Mucosa of stomach (tissue), 1 donor: ENCODE data around the gene RP9.

ENCODE experiments used
- H3K27me3 ChIP-seq: one replicate; pipeline ENCODE4 v1.7.0; 2013; ENCODE audit warnings: mild to moderate bottlenecking, low read length; ENCODE audit not compliant: control insufficient read depth, insufficient read depth
- H3K36me3 ChIP-seq: one replicate; pipeline ENCODE4 v1.7.0; 2013; ENCODE audit warnings: low read length; ENCODE audit not compliant: control insufficient read depth, insufficient read depth
- H3K4me1 ChIP-seq: one replicate; pipeline ENCODE4 v1.7.0; 2013; ENCODE audit warnings: mild to moderate bottlenecking, low read length; ENCODE audit not compliant: control insufficient read depth, insufficient read depth
- H3K4me3 ChIP-seq: one replicate; pipeline ENCODE4 v1.7.0; 2013; ENCODE audit warnings: low read length
- H3K9ac ChIP-seq: one replicate; pipeline ENCODE4 v1.7.0; 2013; ENCODE audit warnings: mild to moderate bottlenecking, low read length, moderate library complexity
- H3K9me3 ChIP-seq: one replicate; pipeline ENCODE4 v1.7.0; 2013; ENCODE audit warnings: mild to moderate bottlenecking, low read length, moderate library complexity; ENCODE audit not compliant: control insufficient read depth
- donor health status: Pancreatic carcinoma.

RP9 gene, protein sequence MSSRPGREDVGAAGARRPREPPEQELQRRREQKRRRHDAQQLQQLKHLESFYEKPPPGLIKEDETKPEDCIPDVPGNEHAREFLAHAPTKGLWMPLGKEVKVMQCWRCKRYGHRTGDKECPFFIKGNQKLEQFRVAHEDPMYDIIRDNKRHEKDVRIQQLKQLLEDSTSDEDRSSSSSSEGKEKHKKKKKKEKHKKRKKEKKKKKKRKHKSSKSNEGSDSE

DNA sequence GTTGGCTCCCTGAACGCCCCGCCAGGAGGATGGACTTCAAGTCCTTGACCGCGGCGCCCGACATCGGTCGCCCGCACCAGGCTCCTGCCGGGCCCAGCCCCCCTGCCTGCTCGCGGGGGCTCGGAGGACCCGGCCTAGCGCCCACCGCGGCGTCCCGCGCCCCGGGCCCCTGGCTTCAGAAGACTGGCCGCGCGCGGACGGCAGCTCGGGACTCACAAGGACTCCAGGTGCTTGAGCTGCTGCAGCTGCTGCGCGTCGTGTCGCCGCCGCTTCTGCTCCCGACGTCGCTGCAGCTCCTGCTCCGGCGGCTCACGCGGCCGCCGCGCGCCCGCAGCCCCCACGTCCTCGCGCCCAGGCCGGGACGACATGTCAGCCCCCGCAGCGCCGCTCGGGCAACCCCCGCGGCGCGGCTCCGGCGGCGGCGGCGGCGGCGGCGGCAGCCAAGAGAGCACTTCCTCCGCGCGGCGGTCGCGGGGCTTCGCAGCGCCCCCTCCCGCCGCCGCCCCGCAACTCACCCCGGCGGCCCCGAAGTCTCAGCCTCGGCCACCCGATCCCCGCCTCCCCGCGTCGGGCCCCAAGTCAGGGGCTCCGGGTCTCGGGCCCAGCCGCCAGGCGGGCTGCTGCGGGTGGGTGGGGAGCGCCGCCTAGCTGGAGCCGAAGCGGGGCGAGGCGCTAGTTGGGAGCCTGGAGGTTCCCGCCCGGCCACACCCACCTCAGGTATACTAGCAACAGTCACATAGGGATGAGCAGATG is at the start of gene RP9:
Gene RP9 (minus strand): TSS at position 400 of the 753 bp plus-strand sequence. CDS start 32 bp downstream, at position 368.
- H3K27me3 ChIP-seq, result no peaks in the 10 kb centered on the region
- H3K9me3 ChIP-seq, result no peaks in the 10 kb centered on the region
- H3K4me3 ChIP-seq, result peak within 1 kb of the TSS; percentile 69
- peaks cover 14% of the 10 kb centered on the region for H3K4me1 ChIP-seq
- H3K9ac ChIP-seq, result peak within 1 kb of the TSS; percentile 80
- no peaks in the 10 kb centered on the region for H3K36me3 ChIP-seq

DNA sequence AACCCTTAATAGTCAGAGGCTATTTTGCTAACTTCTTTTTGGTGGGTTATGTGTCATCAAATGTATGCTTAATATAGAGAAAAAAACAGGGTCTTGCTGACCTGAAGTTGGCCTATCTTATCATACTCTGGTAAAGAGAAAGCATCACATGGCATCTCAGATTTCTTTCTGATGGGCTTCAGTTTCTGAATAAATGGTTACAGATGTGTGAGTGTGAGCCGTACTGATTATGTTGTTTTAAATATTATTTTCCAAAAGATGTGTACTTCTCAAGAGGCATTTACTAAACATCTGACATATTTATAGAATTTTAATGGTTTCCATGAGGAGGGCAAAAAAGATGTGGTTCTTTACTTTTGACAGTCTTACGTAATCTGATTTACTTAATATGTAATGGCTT is 48.6 kb upstream of the RP9 start:
- no peaks in the 10 kb centered on the region for H3K4me1 ChIP-seq
- H3K9me3 ChIP-seq, result no peaks in the 10 kb centered on the region
- H3K9ac ChIP-seq, result no peak overlapping the region
- H3K4me3 ChIP-seq, result no peak overlapping the region
- no peaks in the 10 kb centered on the region for H3K27me3 ChIP-seq
- no peaks in the 10 kb centered on the region for H3K36me3 ChIP-seq

DNA sequence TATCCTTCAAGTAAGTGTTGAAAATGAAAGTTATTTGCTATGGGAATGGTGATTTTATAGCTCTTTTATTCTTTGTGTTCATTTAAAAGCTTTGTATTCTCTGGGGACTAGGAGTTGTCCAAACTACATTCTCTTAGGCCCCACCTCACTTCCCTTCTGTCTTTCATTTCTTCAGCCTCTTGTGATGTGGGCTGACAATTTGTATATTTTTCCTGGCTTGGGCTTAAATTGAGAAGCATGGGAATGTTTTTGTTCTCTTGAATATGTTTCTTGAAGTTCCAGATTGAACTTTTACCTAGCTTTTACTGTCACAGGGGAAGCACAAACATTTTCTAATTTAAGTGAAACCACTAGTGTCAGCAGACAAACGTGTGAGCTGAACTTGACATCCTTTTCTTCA is 48.1 kb upstream of the RP9 start:
- no peaks in the 10 kb centered on the region for H3K9me3 ChIP-seq

DNA sequence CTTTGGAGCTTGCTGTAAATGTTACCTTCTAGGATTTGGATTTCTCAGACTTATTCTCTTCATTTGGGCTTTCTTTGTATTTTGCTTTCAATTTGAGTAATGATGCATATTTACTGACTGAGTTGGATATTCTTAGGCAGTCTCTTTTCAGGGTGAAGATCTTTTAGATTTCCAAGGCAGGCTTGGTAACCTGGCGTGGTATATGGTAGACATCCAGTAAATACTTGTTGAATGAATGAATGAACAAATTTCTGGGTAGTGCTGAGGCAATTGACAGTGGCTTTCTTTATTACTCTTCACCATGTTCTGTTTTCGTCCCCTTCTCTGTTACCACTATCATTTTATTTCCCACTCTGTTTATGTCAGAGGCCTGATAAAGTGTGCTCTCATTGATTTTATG is 47.2 kb upstream of the RP9 start:
- H3K36me3 ChIP-seq, result no peaks in the 10 kb centered on the region
- H3K4me1 ChIP-seq, result no peaks in the 10 kb centered on the region
- H3K4me3 ChIP-seq, result no peak overlapping the region
- H3K9me3 ChIP-seq, result no peaks in the 10 kb centered on the region
- H3K9ac ChIP-seq, result no peak overlapping the region
- H3K27me3 ChIP-seq, result no peaks in the 10 kb centered on the region

More for the DNA sequence above, 48.1 kb upstream of the RP9 start:
- H3K4me1 ChIP-seq, result no peaks in the 10 kb centered on the region
- no peak overlapping the region for H3K9ac ChIP-seq
- H3K36me3 ChIP-seq, result no peaks in the 10 kb centered on the region
- no peak overlapping the region for H3K4me3 ChIP-seq
- no peaks in the 10 kb centered on the region for H3K27me3 ChIP-seq

DNA sequence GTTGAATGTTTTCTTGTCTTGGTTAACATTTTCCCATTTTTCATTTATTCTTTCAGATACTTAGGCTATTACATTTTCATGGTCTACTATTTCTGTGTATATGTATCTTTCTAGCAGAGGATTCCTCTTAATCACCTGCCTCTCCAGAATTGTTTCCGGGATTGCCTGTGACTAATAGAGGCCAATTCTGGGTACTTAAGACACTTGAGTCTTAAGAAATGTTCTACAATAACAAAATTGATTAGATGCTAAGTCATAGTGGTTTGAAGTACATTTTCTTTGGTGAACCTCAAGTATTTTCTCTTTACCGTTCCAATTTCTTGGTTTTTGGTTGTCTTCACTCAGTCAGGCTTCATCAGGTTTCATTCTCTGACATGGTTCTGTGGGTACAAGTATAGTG is 46.6 kb upstream of the RP9 start:
- no peak overlapping the region for H3K9ac ChIP-seq
- H3K9me3 ChIP-seq, result no peaks in the 10 kb centered on the region
- no peaks in the 10 kb centered on the region for H3K36me3 ChIP-seq
- H3K4me3 ChIP-seq, result no peak overlapping the region
- no peaks in the 10 kb centered on the region for H3K27me3 ChIP-seq
- no peaks in the 10 kb centered on the region for H3K4me1 ChIP-seq

DNA sequence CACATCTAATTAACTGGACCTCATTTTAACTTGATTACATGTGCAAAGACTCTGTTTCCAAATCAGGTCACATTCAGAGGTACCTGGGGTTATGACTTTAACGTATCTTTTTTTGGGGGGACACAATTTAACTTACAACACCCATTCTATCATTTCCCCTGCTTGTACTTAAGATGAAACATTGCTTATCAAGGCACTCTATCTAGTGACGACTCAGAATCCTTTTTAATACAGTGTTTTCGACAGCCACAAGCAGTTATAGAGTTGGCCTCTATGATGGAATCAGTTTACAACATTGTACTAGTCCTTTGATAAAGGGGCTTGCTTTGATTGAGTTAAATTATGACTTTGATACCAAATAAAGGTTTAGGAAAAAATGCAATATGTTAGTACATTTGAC is 42.9 kb upstream of the RP9 start:
- H3K27me3 ChIP-seq, result no peaks in the 10 kb centered on the region
- H3K9ac ChIP-seq, result no peak overlapping the region
- no peaks in the 10 kb centered on the region for H3K36me3 ChIP-seq
- H3K4me1 ChIP-seq, result no peaks in the 10 kb centered on the region
- H3K4me3 ChIP-seq, result no peak overlapping the region
- no peaks in the 10 kb centered on the region for H3K9me3 ChIP-seq

DNA sequence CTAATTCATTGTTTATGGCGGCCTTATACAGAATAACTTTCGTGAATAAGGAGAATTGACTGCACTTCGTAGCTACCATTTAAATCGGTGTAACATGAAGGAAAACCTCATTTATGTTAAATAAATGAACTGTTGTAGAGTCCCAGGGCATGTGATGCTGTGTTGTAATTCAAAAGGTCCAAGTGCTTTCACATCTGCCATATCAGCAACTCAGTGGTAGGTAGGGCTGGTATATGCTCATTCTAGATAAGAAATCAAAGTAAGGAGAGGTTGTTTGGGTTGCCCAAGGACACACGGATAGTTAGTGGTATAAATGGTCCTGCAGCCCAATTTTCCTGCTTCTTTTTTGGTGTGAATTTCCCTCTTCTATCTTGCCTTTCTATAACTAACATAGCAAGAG is 36.0 kb upstream of the RP9 start:
- Histone ChIP-seq H3K9me3 (no peaks in the 10 kb centered on the region), H3K9ac (no peak overlapping the region), H3K4me1 (no peaks in the 10 kb centered on the region), H3K27me3 (no peaks in the 10 kb centered on the region), H3K4me3 (no peak overlapping the region), H3K36me3 (no peaks in the 10 kb centered on the region)

DNA sequence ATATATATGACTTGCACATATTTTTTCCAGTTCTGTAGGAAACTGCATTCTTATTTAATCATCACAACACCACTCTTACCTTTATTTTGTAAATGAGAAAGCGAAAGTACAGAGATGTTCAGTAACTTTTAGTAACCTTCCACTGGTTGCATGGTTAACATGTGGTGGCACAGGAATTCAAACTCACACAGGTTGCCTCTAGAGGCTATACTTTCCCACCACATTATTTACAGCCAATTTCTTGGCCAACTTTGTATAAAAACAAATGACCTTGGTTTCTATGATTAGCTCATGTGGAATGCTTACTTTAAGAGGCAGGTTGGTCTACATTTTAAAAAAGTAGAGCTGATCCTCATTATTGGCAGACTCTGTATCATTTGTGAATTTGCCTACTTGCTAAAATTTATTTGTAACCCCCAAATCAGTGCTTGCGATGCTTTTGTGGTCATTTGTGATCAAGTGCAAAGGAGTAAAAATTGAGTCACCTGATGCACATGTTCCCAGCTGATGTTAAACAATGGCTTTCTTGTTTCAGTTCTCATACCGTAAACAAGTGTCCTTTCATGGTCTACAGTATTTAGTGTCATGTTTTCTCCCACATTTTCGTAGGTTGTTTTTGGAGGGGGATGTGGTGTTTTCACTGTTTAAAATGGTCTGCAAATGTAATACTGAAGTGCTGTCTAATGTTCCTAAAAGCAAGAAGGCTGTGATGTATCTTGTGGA is 35.0 kb upstream of the RP9 start:
- H3K9ac ChIP-seq, result no peak overlapping the region
- no peaks in the 10 kb centered on the region for H3K9me3 ChIP-seq
- H3K4me3 ChIP-seq, result no peak overlapping the region
- no peaks in the 10 kb centered on the region for H3K36me3 ChIP-seq
- no peaks in the 10 kb centered on the region for H3K4me1 ChIP-seq
- H3K27me3 ChIP-seq, result no peaks in the 10 kb centered on the region

DNA sequence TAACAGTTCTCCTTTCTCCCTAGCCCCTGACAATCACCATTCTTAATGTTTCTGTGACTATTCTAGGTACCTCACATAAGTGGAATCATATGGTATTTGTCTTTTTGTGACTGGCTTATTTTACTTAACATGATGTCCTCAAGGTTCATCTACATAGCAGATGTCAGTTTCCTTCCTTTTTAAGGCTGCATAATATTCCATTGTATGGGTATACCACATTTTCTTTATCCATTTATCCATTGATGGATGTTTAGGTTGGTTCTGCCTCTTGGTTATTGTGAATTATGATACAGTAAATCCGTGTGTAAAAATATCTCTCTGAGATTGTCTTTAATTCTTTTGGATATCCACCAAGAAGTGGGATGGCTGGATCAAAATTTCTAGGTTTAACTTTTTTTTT is 33.4 kb upstream of the RP9 start:
- H3K27me3 ChIP-seq, result no peaks in the 10 kb centered on the region
- no peaks in the 10 kb centered on the region for H3K4me1 ChIP-seq
- H3K36me3 ChIP-seq, result no peaks in the 10 kb centered on the region
- no peaks in the 10 kb centered on the region for H3K9me3 ChIP-seq
- no peak overlapping the region for H3K9ac ChIP-seq
- no peak overlapping the region for H3K4me3 ChIP-seq

DNA sequence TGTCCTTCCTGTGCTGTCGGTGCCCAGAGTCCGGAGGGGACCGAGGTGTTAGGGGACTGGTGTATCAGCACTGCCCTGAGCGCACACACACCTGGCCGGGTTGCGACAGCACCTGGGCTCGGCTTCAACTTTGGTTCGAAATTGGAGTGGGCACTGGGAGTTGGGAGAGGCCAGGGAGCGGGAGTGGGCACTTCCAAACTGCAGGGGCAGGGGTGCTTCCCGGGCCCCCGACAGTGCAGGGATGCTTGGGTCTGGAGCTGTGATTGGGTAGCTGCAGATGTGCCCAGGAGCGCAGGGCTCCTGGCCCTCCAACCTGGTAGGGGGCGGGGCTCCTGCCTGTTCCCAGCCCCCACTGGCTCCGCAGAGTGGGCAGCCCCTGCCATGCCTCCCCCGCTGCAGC is 27.9 kb upstream of the RP9 start:
- H3K9me3 ChIP-seq, result no peaks in the 10 kb centered on the region
- no peaks in the 10 kb centered on the region for H3K27me3 ChIP-seq
- H3K4me3 ChIP-seq, result no peak overlapping the region
- no peaks in the 10 kb centered on the region for H3K36me3 ChIP-seq
- H3K9ac ChIP-seq, result no peak overlapping the region
- H3K4me1 ChIP-seq, result no peaks in the 10 kb centered on the region

DNA sequence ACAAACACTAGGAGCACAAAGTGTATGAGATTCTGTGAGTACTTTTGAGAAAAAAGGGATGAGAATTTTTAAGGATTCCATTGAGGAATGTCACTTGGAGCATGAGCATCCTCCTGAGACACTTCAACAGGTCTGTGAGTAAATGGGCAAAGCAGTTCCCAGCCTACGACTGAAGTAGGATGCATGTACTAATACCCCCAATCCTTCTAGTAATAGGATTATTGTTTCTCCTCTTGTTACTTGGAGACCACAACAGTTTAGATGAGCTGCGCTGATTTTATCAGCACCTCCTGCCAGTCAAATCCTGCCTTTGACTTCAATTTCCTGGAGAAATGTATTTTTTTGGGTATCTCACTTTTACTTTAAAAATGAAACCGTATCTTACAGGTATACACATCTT is 21.0 kb upstream of the RP9 start:
- Histone ChIP-seq H3K9me3 (no peaks in the 10 kb centered on the region), H3K4me1 (no peaks in the 10 kb centered on the region), H3K36me3 (no peaks in the 10 kb centered on the region), H3K9ac (peak overlapping the region; percentile 76), H3K4me3 (peak overlapping the region; percentile 81), H3K27me3 (no peaks in the 10 kb centered on the region)

DNA sequence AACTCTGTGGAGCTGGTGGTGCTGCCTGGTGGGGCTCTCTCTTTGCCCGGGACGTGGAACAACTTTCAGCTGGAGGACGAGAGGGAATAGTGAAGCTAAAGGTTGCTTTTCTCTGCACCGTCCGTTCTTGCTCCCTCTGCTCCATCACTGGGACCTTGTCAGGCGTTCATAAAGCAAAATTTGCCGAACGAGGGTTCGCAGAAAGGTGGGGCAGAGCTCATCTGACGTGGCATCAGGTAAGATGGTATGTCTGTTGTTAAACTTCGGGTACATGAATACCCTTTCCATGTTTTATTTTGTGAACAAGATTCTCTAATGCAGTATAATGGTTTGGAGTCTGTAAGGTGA is 20.6 kb upstream of the RP9 start:
- peak overlapping the region; percentile 81 for H3K4me3 ChIP-seq
- H3K4me1 ChIP-seq, result no peaks in the 10 kb centered on the region
- no peaks in the 10 kb centered on the region for H3K9me3 ChIP-seq
- no peaks in the 10 kb centered on the region for H3K36me3 ChIP-seq
- peak overlapping the region; percentile 76 for H3K9ac ChIP-seq
- H3K27me3 ChIP-seq, result no peaks in the 10 kb centered on the region
